K562 (cell line): ENCODE data around the gene CDC42EP1. TPM values are rescaled to one million over a fixed set of nuclear protein-coding genes. Genes with fewer than 3 reads are reported as not detected.

Experiments used
- AFF4 ChIP-seq: sonication (generic); formaldehyde crosslinking; IDR thresholded peaks from 2 replicates; pipeline ENCODE4 v1.8.0; 2023; ENCODE audit warnings: mild to moderate bottlenecking, missing genetic modification reagents
- ATF2 ChIP-seq: sonication (generic); formaldehyde crosslinking; IDR thresholded peaks from 2 replicates; pipeline ENCODE4 v1.8.1; 2022; ENCODE audit warnings: missing genetic modification reagents
- CEBPG ChIP-seq, 3 experiments: fragments of 200-800 bp in 1 of 3; sonication (Bioruptor generic) in 1 of 3; sonication (generic) in 1 of 3; formaldehyde crosslinking in 1 of 3; IDR thresholded peaks in 2 of 3; conservative IDR thresholded peaks in 1 of 3; 2 replicates each; pipeline versions ENCODE4 v1.6.1 to v1.8.0; 2016 to 2022; ENCODE audit warnings: missing compliant biosample characterization in 2 of 3, missing genetic modification characterization in 2 of 3, mild to moderate bottlenecking in 1 of 3, missing genetic modification reagents in 1 of 3
- CHD2 ChIP-seq: IDR thresholded peaks from 2 replicates; pipeline ENCODE4 v1.6.1; 2011; ENCODE audit warnings: low read depth, low read length
- CTBP1 ChIP-seq: fragments of 450-650 bp; IDR thresholded peaks from 2 replicates; pipeline ENCODE4 v1.6.1; 2016; ENCODE audit warnings: borderline replicate concordance
- DMBX1 ChIP-seq: fragments of 250-450 bp; sonication (Bioruptor Pico); IDR thresholded peaks from 2 replicates; pipeline ENCODE4 v1.8.0; 2022; ENCODE audit warnings: inconsistent platforms, mild to moderate bottlenecking, moderate library complexity, borderline replicate concordance
- EWSR1 ChIP-seq: fragments of 450-650 bp; IDR thresholded peaks from 2 replicates; pipeline ENCODE4 v1.6.1; 2018; ENCODE audit warnings: borderline replicate concordance, mild to moderate bottlenecking, low read depth, moderate library complexity; ENCODE audit not compliant: partially characterized antibody
- HCFC1 ChIP-seq: IDR thresholded peaks from 2 replicates; pipeline ENCODE4 v1.6.1; 2012; ENCODE audit warnings: low read depth, low read length, improper control_type of control experiment
- HMG20A ChIP-seq: fragments of 450-650 bp; formaldehyde crosslinking; conservative IDR thresholded peaks from 2 replicates; pipeline ENCODE4 v1.4.0; 2020; ENCODE audit warnings: mild to moderate bottlenecking, mixed read lengths
- NFRKB ChIP-seq: fragments of 450-650 bp; IDR thresholded peaks from 2 replicates; pipeline ENCODE4 v1.6.1; 2016; ENCODE audit warnings: low read depth
- RBM22 ChIP-seq: fragments of 200-400 bp; formaldehyde crosslinking; IDR thresholded peaks from 2 replicates; pipeline ENCODE4 v1.6.1; 2018; ENCODE audit warnings: low read length, low read depth; ENCODE audit not compliant: poor library complexity, severe bottlenecking
- UBTF ChIP-seq, 2 experiments: IDR thresholded peaks; 2 replicates each; pipeline ENCODE4 v1.6.1; 2012; ENCODE audit warnings: improper control_type of control experiment in 2 of 2, low read depth in 2 of 2, low read length in 2 of 2, borderline replicate concordance in 1 of 2
- VEZF1 ChIP-seq: fragments of 200-800 bp; sonication (Bioruptor generic); IDR thresholded peaks from 2 replicates; pipeline ENCODE4 v1.6.1; 2017; ENCODE audit warnings: missing genetic modification characterization, missing compliant biosample characterization
- XRCC4 ChIP-seq: IDR thresholded peaks from one replicate; pipeline ENCODE4 v1.6.1; 2011; ENCODE audit not compliant: insufficient read depth, insufficient read length; ENCODE audit errors: extremely low read depth
- ZNF668 ChIP-seq: fragments of 250-450 bp; sonication (Bioruptor Pico); IDR thresholded peaks from 2 replicates; pipeline ENCODE4 v1.8.0; 2022; ENCODE audit warnings: mild to moderate bottlenecking, inconsistent platforms
- ZNF75A ChIP-seq: fragments of 450-650 bp; formaldehyde crosslinking; IDR thresholded peaks from 2 replicates; pipeline ENCODE4 v1.4.0; 2020; ENCODE audit warnings: mild to moderate bottlenecking
- ZNF778 ChIP-seq: fragments of 450-650 bp; formaldehyde crosslinking; IDR thresholded peaks from 2 replicates; pipeline ENCODE4 v1.4.0; 2020; ENCODE audit warnings: mild to moderate bottlenecking, moderate library complexity
- polyA plus RNA-seq, 8 experiments: library from polyadenylated mRNA; depleted of rRNA in 4 of 8; stranded (reverse) in 5 of 8; unstranded in 3 of 8; fragments of >200 nt; fragmentation: Nextera tagmentation in 2 of 8; fragmentation: Illumina TruSeq in 1 of 8; extraction: Ambion mirVana in 2 of 8; extraction: Trizol in 1 of 8; gene quantifications; 2 replicates each; pipeline versions ENCODE4 v1.2.1 to v1.2.3, GENCODE V29; 2011 to 2014; ENCODE audit warnings: inconsistent platforms in 1 of 8, missing spikeins in 1 of 8
- total RNA-seq, 7 experiments: library from RNA; depleted of rRNA in 6 of 7; stranded (reverse); fragments of >200 nt in 6 of 7; fragmentation: Illumina TruSeq in 2 of 7; extraction: Trizol in 2 of 7; gene quantifications; 2 replicates each; pipeline versions ENCODE4 v1.2.1 to v1.2.3, GENCODE V29; 2011 to 2021; ENCODE audit warnings: low replicate concordance in 1 of 7

CDC42EP1 gene
- total and polyA plus RNA-seq, 9 of the 15 experiments (the other 6 are each of a cell fraction or from before 2014, with no cell fraction given): 0.67 to 70.2 (median 7.3) TPM

GRCh38 chr22:37561212-37562048 is 1.1 kb downstream of the CDC42EP1 start (continued):
- no peak for TF ChIP-seq HMG20A (CRISPR knock-in tag)
- TF ChIP-seq VEZF1 (CRISPR knock-in tag): peak; percentile 77
- peak; percentile 51; the same call in 1 of the 2 replicates for TF ChIP-seq AFF4 (CRISPR knock-in tag)
- no peak for TF ChIP-seq XRCC4
- peak; percentile 66; the same call in 1 of the 2 replicates for TF ChIP-seq CTBP1
- no peak for TF ChIP-seq ATF2 (CRISPR knock-in tag)
- TF ChIP-seq CHD2: no peak
- peak; percentile 98 for TF ChIP-seq CEBPG (CRISPR knock-in tag; IDR thresholded peaks at IDR 0.05)
- peak; percentile 95 for TF ChIP-seq CEBPG (tag; conservative IDR thresholded peaks at IDR 0.05 in 1 of 2, IDR thresholded peaks at IDR 0.05 in 1 of 2)
- TF ChIP-seq HCFC1: peak; percentile 51
- TF ChIP-seq DMBX1 (CRISPR knock-in tag): peak; percentile 62; the same call in 1 of the 2 replicates
- 0 out of 2 replicates have a peak, but pooled peaks have one; percentile 70 for TF ChIP-seq NFRKB
- no peak for TF ChIP-seq EWSR1
- peak; percentile 79 for TF ChIP-seq RBM22
- TF ChIP-seq ZNF778 (CRISPR knock-in tag): no peak
- TF ChIP-seq ZNF75A (CRISPR knock-in tag): no peak
- TF ChIP-seq UBTF (IDR thresholded peaks at IDR 0.05; ENCODE audit: borderline replicate concordance in 1 of 2, low read depth in 2 of 2, low read length in 2 of 2): peak in 1 of 2 experiments; percentile 5; a peak in 1 of 4 replicates
- no peak for TF ChIP-seq ZNF668 (CRISPR knock-in tag)
